ENCODE data around the gene RBKS. TPM values are rescaled to one million over a fixed set of nuclear protein-coding genes. Genes with fewer than 3 reads are reported as not detected.
"Not testable (repeated sequence)": the region's sequence is repeated elsewhere in the genome, so short reads cannot be mapped to it uniquely, and the experiment has no call there.

The RBKS gene
- total RNA-seq, 1 donor from 2014 or later = 2.0 TPM

DNA sequence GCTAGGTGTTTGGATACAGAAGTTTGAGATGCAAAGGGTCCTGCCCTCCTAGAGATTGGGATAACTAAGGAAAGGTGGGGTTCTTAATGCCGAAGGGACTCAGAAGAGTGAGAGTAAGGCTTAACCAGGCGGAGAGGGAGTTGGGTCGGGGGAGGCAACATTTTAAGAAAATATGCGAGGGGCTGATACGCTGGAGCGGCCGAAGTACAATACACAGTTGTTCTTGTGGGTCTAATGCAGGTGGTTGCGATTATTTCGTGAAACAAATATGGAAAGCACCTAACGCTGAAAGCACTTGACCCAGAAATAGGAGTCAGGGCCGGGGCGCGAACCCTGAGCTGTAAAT lies 119.0 kb downstream of the RBKS start:
- DNase-seq (ENCODE audit: low spot score) = no peak
- Mint-ChIP-seq H3K9me3 (ENCODE audit: unreplicated experiment) (no peaks in the 10 kb centered on the region), H3K27ac (ENCODE audit: unreplicated experiment) (peak overlapping the region; percentile 97), H3K4me1 (ENCODE audit: unreplicated experiment) (peaks cover 31% of the 10 kb centered on the region), H3K36me3 (ENCODE audit: low read depth, unreplicated experiment) (peaks cover 3% of the 10 kb centered on the region), H3K4me3 (ENCODE audit: unreplicated experiment) (peak overlapping the region; percentile 95), H3K27me3 (ENCODE audit: unreplicated experiment) (peaks cover 3% of the 10 kb centered on the region)
- TF ChIP-seq, protein P1, sequence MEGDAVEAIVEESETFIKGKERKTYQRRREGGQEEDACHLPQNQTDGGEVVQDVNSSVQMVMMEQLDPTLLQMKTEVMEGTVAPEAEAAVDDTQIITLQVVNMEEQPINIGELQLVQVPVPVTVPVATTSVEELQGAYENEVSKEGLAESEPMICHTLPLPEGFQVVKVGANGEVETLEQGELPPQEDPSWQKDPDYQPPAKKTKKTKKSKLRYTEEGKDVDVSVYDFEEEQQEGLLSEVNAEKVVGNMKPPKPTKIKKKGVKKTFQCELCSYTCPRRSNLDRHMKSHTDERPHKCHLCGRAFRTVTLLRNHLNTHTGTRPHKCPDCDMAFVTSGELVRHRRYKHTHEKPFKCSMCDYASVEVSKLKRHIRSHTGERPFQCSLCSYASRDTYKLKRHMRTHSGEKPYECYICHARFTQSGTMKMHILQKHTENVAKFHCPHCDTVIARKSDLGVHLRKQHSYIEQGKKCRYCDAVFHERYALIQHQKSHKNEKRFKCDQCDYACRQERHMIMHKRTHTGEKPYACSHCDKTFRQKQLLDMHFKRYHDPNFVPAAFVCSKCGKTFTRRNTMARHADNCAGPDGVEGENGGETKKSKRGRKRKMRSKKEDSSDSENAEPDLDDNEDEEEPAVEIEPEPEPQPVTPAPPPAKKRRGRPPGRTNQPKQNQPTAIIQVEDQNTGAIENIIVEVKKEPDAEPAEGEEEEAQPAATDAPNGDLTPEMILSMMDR (IDR thresholded peaks at IDR 0.05; ENCODE audit: unreplicated experiment) = no peak

DNA sequence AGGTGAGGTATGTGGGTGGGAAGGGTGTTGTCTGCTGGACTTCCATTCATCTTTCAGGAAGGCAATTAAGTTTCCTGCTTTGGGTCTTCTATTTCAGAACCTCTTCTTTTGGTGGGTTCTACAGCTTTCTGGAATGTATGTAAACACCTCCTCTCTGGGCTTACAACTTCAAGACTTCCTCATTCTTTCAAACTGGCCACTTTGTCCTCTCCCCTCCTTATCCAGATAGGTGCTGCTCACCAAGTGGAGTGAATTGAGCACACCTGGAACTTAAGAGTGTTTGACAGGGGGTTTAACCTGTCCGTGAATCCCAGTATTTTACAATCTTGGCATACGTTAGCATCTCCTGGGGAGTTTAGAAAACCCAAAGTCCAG lies 123.9 kb downstream of the RBKS start:
- TF ChIP-seq, protein P1 (IDR thresholded peaks at IDR 0.05; ENCODE audit: unreplicated experiment) = no peak

DNA sequence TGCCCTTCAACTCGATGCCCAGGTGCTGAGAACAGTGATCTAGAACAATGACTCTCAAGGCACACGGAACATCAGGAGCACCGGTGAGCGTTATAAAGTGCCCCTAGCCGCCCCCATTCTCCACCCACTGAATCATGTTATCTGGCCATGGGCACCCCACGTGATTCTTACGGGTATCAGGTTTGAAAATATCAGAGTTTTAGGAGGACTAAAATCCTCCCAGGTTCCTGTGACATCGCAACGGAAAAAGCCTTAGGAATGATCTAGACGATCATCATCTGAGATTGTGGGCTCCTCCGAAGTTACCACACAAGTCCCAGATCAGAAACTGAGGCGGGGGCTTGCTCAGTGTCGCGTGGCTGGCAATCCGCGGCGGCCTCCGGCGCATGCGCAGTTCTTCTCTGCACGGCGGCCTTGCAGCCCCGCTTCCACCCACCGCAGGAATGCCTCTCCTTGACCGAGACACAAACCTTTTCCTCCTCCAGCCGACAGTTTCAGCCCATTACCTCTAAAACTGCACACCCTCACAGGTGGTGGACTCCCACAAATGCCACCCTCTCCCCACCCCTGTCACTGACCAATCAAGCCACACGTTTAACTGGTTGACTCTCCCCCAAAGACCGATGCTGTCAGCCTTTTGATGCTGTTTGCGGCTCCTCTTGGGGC lies 124.4 kb downstream of the RBKS start:
- Mint-ChIP-seq H3K36me3 (ENCODE audit: low read depth, unreplicated experiment) (no peaks in the 10 kb centered on the region), H3K4me1 (ENCODE audit: unreplicated experiment) (no peaks in the 10 kb centered on the region), H3K9me3 (ENCODE audit: unreplicated experiment) (no peaks in the 10 kb centered on the region), H3K4me3 (ENCODE audit: unreplicated experiment) (peak overlapping the region; percentile 43), H3K27me3 (ENCODE audit: unreplicated experiment) (peaks cover 1% of the 10 kb centered on the region), H3K27ac (ENCODE audit: unreplicated experiment) (peak overlapping the region; percentile 6)
- TF ChIP-seq, protein P1 (IDR thresholded peaks at IDR 0.05; ENCODE audit: unreplicated experiment) = no peak
- DNase-seq (ENCODE audit: low spot score) = peak; percentile 63

More for the DNA sequence above, 123.9 kb downstream of the RBKS start:
- Mint-ChIP-seq H3K9me3 (ENCODE audit: unreplicated experiment) (no peaks in the 10 kb centered on the region), H3K27me3 (ENCODE audit: unreplicated experiment) (peaks cover 3% of the 10 kb centered on the region), H3K27ac (ENCODE audit: unreplicated experiment) (peak overlapping the region; percentile 6), H3K36me3 (ENCODE audit: low read depth, unreplicated experiment) (peaks cover 3% of the 10 kb centered on the region), H3K4me3 (ENCODE audit: unreplicated experiment) (peak overlapping the region; percentile 43), H3K4me1 (ENCODE audit: unreplicated experiment) (peaks cover 5% of the 10 kb centered on the region)
- DNase-seq (ENCODE audit: low spot score) = no peak

DNA sequence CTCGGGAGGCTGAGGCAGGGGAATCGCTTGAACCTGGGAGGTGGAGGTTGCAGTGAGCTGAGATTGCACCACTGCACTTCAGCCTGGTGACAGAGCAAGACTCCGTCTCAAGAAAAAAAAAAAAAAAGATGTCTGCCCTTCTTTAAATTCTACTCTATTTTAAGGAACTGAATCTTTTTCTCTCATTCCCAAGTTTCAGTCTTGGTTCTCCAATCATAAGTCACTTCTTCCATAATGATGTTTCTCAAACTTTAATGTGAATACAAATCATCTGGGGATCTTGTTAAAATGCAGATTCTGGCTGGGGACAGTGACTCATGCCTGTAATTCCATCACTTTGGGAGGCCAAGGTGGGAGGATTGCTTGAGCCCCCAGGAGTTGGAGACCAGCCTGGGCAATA lies 125.7 kb downstream of the RBKS start:
- H3K27me3 Mint-ChIP-seq (ENCODE audit: unreplicated experiment); H3K9me3 Mint-ChIP-seq (ENCODE audit: unreplicated experiment); DNase-seq (ENCODE audit: low spot score); H3K36me3 Mint-ChIP-seq (ENCODE audit: low read depth, unreplicated experiment); H3K27ac Mint-ChIP-seq (ENCODE audit: unreplicated experiment); H3K4me1 Mint-ChIP-seq (ENCODE audit: unreplicated experiment): not testable (repeated sequence)
- peak overlapping the region; percentile 23 for H3K4me3 Mint-ChIP-seq (ENCODE audit: unreplicated experiment)

DNA sequence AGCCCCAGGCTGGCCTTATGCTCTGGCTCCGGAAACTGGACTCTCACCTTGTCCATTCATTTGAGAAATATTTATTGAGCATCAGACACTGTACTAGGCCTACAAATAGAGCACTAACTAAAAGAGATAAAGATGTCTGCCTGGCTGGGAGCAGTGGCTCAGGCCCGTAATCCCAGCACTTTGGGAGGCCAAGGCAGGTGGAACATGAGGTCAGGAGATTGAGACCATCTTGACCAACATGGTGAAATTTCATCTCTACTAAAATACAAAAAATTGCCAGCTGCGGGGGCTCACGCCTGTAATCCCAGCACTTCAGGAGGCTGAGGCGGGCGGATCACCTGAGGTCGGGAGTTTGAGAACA lies 126.3 kb downstream of the RBKS start:
- H3K36me3 Mint-ChIP-seq (ENCODE audit: low read depth, unreplicated experiment) = no peaks in the 10 kb centered on the region
- peaks cover 1% of the 10 kb centered on the region for H3K27me3 Mint-ChIP-seq (ENCODE audit: unreplicated experiment)
- TF ChIP-seq, protein P1 (IDR thresholded peaks at IDR 0.05; ENCODE audit: unreplicated experiment) = no peak
- no peak overlapping the region for H3K27ac Mint-ChIP-seq (ENCODE audit: unreplicated experiment)
- H3K4me3 Mint-ChIP-seq (ENCODE audit: unreplicated experiment) = no peak overlapping the region
- DNase-seq (ENCODE audit: low spot score) = no peak
- H3K9me3 Mint-ChIP-seq (ENCODE audit: unreplicated experiment) = no peaks in the 10 kb centered on the region
- no peaks in the 10 kb centered on the region for H3K4me1 Mint-ChIP-seq (ENCODE audit: unreplicated experiment)
